ENCODE results near the gene CLDN6. TPM values are rescaled to one million over a fixed set of nuclear protein-coding genes. Genes with fewer than 3 reads are reported as not detected.

Gene CLDN6
- 0.19 TPM in 1 of 2 replicates, not detected in the other for total RNA-seq

GRCh38 chr16:3017794-3018506, at the start of gene CLDN6:
CLDN6 (minus strand) TSS chr16:3018183; CDS start chr16:3016021, 2,162 bp downstream.

GRCh38 chr16:3065069-3065741, 47.2 kb upstream of the CLDN6 start, which contains the start of gene IL32:
IL32 (plus strand) TSS chr16:3065640; CDS start chr16:3065812, 172 bp downstream.

GRCh38 chr16:3045758-3046640, 28.0 kb upstream of the CLDN6 start, which contains the start of gene MMP25:
MMP25 (plus strand) TSS chr16:3046561; CDS start chr16:3046918, 357 bp downstream.

GRCh38 chr16:3036726-3037315, 18.8 kb upstream of the CLDN6 start, which contains the start of gene BICDL2:
BICDL2 (minus strand) TSS chr16:3036944; CDS start chr16:3035496, 1,448 bp downstream.

GRCh38 chr16:3023669-3024478, 5.9 kb upstream of the CLDN6 start, which contains the start of the genes HCFC1R1 and THOC6:
HCFC1R1 (minus strand) TSS chr16:3023942; CDS start chr16:3023941, 1 bp downstream.
THOC6 (plus strand) TSS chr16:3024035; CDS start chr16:3024327, 292 bp downstream.

GRCh38 chr16:3020247-3020603, 2.2 kb upstream of the CLDN6 start, which contains the start of gene TNFRSF12A:
TNFRSF12A (plus strand) TSS chr16:3020368; CDS start chr16:3020398, 30 bp downstream.

GRCh38 chr16:3012828-3013420, 5.1 kb downstream of the CLDN6 start, which contains the start of gene CLDN9:
CLDN9 (plus strand) TSS chr16:3012923; CDS start chr16:3013363, 440 bp downstream.

GRCh38 chr16:2980227-2981176, 37.5 kb downstream of the CLDN6 start, which contains the start of gene PKMYT1:
PKMYT1 (minus strand) TSS chr16:2980446; CDS start chr16:2979657, 789 bp downstream.

GRCh38 chr16:2968738-2969544, 49.0 kb downstream of the CLDN6 start, which contains the start of gene PAQR4:
PAQR4 (plus strand) TSS chr16:2969348; CDS start chr16:2969675, 327 bp downstream.

Other genes with a start within 250 kb of the CLDN6 start
- 323 and 366 TPM in 2 replicates for gene ELOB, start 240.9 kb downstream of the CLDN6 start, total RNA-seq
- not detected in 2 replicates for gene PRSS33, start 230.6 kb downstream of the CLDN6 start, total RNA-seq
- gene PRSS41, start 219.7 kb downstream of the CLDN6 start, total RNA-seq, result not detected in 2 replicates
- 1.7 TPM in 2 replicates for gene PRSS21, start 200.9 kb downstream of the CLDN6 start, total RNA-seq
- gene ZG16B, start 187.9 kb downstream of the CLDN6 start, total RNA-seq, result 2.5 and 3.8 TPM in 2 replicates
- under 0.01 TPM in 1 of 2 replicates, not detected in the other for gene PRSS22, start 160.0 kb downstream of the CLDN6 start, total RNA-seq
- gene FLYWCH2, start 135.0 kb downstream of the CLDN6 start, total RNA-seq, result 45.1 and 91.6 TPM in 2 replicates
- 38.3 and 41.2 TPM in 2 replicates for gene FLYWCH1, start 106.3 kb downstream of the CLDN6 start, total RNA-seq
- gene KREMEN2, start 53.9 kb downstream of the CLDN6 start, total RNA-seq, result under 0.01 TPM in 1 of 2 replicates, not detected in the other
- 1.7 and 8.1 TPM in 2 replicates for gene PAQR4, start 48.8 kb downstream of the CLDN6 start, total RNA-seq
- 0.56 and 12.8 TPM in 2 replicates for gene PKMYT1, start 37.7 kb downstream of the CLDN6 start, total RNA-seq
- gene CLDN9, start 5.3 kb downstream of the CLDN6 start, total RNA-seq, result not detected in 2 replicates
- gene TNFRSF12A, start 2.2 kb upstream of the CLDN6 start, total RNA-seq, result 258 and 401 TPM in 2 replicates
- gene HCFC1R1, start 5.8 kb upstream of the CLDN6 start, total RNA-seq, result 7.1 and 10.4 TPM in 2 replicates
- gene THOC6, start 5.9 kb upstream of the CLDN6 start, total RNA-seq, result 18.0 and 30.1 TPM in 2 replicates
- gene BICDL2, start 18.8 kb upstream of the CLDN6 start, total RNA-seq, result 0.38 and 0.56 TPM in 2 replicates
- under 0.01 TPM in 1 of 2 replicates, not detected in the other for gene MMP25, start 28.4 kb upstream of the CLDN6 start, total RNA-seq
- gene IL32, start 47.5 kb upstream of the CLDN6 start, total RNA-seq, result 7.1 and 32.4 TPM in 2 replicates
- gene ZSCAN10, start 81.1 kb upstream of the CLDN6 start, total RNA-seq, result not detected in 2 replicates
- gene ZNF205, start 94.4 kb upstream of the CLDN6 start, total RNA-seq, result 12.5 and 13.8 TPM in 2 replicates
- 5.1 and 5.9 TPM in 2 replicates for gene ZNF213, start 116.8 kb upstream of the CLDN6 start, total RNA-seq
- not detected in 2 replicates for gene OR1F1, start 170.0 kb upstream of the CLDN6 start, total RNA-seq
- 9.3 and 11.1 TPM in 2 replicates for gene ZNF200, start 217.0 kb upstream of the CLDN6 start, total RNA-seq
- under 0.01 TPM in 1 of 2 replicates, not detected in the other for gene MEFV, start 238.4 kb upstream of the CLDN6 start, total RNA-seq

Data from regular cardiac myocyte (primary cell).